ENCODE data around the gene RGS3. TPM values are rescaled to one million over a fixed set of nuclear protein-coding genes. Genes with fewer than 3 reads are reported as not detected.

Gene RGS3
- total RNA-seq, 4 donors from 2014 or later = 76.0 to 169 (median 105) TPM

DNA sequence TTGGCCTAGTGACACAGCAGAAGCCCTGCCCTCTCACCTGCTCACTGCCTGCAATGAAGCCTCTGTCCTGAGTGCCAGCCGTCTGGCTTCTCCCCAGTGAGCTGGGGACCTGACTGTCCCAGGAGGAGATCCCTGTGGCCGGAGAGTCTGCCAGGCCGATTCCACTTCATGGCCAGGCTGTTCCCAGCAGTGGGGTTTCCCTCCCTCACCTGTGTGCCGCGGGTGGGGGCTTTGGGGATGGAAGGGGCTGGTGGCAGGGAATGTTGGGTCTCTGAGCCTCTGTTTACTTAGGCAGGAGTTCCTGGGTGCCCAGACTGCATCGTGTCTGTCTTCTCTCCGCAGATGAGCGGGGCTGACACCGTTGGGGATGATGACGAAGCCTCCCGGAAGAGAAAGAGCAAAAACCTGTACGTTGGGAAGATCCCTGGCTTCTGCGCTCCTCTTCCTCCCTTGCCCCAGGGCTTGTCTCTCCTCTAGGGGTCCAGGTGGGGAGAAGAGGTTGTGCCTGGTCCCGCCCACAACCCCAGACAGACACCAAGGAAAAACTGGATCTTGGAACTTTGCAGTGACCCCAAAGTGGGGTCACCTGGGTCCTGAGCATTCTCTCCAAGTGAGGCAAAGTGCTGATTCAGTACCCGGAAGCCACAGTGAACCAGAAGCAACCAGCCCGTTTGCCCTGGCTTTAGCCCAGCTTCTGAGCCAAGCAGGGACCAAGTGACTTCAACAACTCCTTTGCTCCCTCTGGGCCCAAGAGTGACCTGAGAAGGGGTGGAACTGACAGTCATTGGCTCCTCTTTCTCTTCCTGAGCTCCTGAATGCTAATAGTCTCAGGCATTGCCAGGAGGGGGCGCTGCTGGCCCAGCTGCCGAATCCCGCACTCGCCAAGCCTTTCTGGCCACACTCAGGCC, 127.7 kb downstream of the RGS3 start:
- DNase-seq (ENCODE audit: low spot score) (peak; percentile 86), ATAC-seq (ENCODE audit: low FRiP score) (peak; percentile 41)

DNA sequence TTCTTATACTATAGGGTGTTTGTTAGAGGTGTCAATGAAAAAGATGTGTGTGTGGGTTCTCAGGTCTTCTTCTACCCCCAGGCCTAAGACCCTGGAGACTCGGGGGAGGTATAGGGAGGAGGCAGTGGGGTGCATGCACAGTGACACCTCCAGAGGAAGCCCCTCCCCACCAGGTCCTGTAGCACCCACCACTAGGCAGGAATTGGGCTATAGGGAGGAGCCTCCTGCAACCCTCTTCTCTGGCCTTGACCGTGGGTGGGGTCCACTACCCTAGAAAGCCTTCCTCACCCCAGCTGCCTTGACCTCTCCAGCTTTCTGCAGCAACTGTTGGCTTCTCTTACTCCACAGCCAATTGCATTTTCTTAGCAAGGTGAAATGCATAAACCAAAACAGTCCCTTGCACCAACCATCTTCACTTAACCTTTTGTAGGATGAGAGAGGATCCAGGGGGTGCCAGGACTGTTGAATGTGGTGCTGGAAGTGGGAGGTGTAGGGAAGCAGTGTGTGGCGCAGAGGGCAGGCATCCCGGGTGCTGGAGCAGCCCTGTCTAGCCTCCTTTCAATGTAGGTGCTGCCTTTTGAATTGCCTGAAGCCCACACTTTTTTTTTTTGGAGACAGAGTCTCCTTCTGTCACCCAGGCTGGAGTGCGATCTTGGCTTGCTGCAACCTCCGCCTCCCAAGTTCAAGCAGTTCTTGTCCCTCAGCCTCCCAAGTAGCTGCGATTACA, 128.5 kb downstream of the RGS3 start:
- no peak for TF ChIP-seq CTCF (IDR thresholded peaks at IDR 0.05)
- DNase-seq (ENCODE audit: low spot score) (no peak), ATAC-seq (ENCODE audit: low FRiP score) (peak; percentile 3)

More for the DNA sequence above, 127.7 kb downstream of the RGS3 start:
- peak in 2 of 3 donors; percentile 65 to 76 for TF ChIP-seq CTCF (IDR thresholded peaks at IDR 0.05)

GRCh38 chr9:113592876-113593575, 129.5 kb downstream of the RGS3 start:
- no peak for ATAC-seq (ENCODE audit: low FRiP score)
- no peak for TF ChIP-seq CTCF (IDR thresholded peaks at IDR 0.05)
- no peak for DNase-seq (ENCODE audit: low spot score)

GRCh38 chr9:113593682-113594281, 130.3 kb downstream of the RGS3 start:
- ATAC-seq (ENCODE audit: low FRiP score) (peak; percentile 95), DNase-seq (ENCODE audit: low spot score) (peak; percentile 57)
- no peak for TF ChIP-seq CTCF (IDR thresholded peaks at IDR 0.05)

GRCh38 chr9:113594484-113595299, 131.2 kb downstream of the RGS3 start:
- DNase-seq (ENCODE audit: low spot score) (no peak), ATAC-seq (ENCODE audit: low FRiP score) (no peak)
- no peak for TF ChIP-seq CTCF (IDR thresholded peaks at IDR 0.05)

All from omental fat pad (tissue), 4 donors.